K562 (cell line): ENCODE results near the gene UBE2QL1.

ENCODE experiments used
- JUN ChIP-seq, 2 experiments: sonication (generic) in 1 of 2; formaldehyde crosslinking in 1 of 2; IDR thresholded peaks; 2 replicates each; pipeline versions ENCODE4 v1.6.1 to v1.8.0; 2012 to 2022; ENCODE audit warnings: borderline replicate concordance in 2 of 2, mild to moderate bottlenecking in 2 of 2, improper control_type of control experiment in 1 of 2, low read depth in 1 of 2, low read length in 1 of 2, missing genetic modification reagents in 1 of 2
- ZNF3 ChIP-seq: fragments of 250-450 bp; sonication (Bioruptor Pico); IDR thresholded peaks from 2 replicates; pipeline ENCODE4 v1.5.0; 2021; ENCODE audit warnings: mild to moderate bottlenecking, moderate library complexity
- ZNF398 ChIP-seq: fragments of 250-450 bp; sonication (Bioruptor Pico); IDR thresholded peaks from 2 replicates; pipeline ENCODE4 v1.8.0; 2021; ENCODE audit warnings: moderate library complexity, mild to moderate bottlenecking, inconsistent platforms
- TF ChIP-seq, protein P1 (sequence below), 3 experiments: IDR thresholded peaks in 2 of 3; conservative IDR thresholded peaks in 1 of 3; 2 replicates each; pipeline ENCODE4 v1.5.1; 2011 to 2012; ENCODE audit warnings: low read length in 3 of 3, mild to moderate bottlenecking in 3 of 3, control low read depth in 2 of 3, improper control_type of control experiment in 1 of 3, inconsistent platforms in 1 of 3, low read depth in 1 of 3, mixed read lengths in 1 of 3, moderate library complexity in 1 of 3; ENCODE audit not compliant: insufficient read depth in 2 of 3
- TF ChIP-seq, protein P2 (sequence below): sonication (generic); formaldehyde crosslinking; IDR thresholded peaks from 2 replicates; pipeline ENCODE4 v1.8.0; 2022; ENCODE audit warnings: mild to moderate bottlenecking, missing genetic modification reagents

- TF ChIP-seq JUN (IDR thresholded peaks at IDR 0.05; ENCODE audit: borderline replicate concordance, low read depth, low read length) (no peak), JUN (CRISPR knock-in tag; IDR thresholded peaks at IDR 0.05; ENCODE audit: borderline replicate concordance) (no peak), ZNF3 (no peak), ZNF398 (no peak)
- TF ChIP-seq, protein P1, sequence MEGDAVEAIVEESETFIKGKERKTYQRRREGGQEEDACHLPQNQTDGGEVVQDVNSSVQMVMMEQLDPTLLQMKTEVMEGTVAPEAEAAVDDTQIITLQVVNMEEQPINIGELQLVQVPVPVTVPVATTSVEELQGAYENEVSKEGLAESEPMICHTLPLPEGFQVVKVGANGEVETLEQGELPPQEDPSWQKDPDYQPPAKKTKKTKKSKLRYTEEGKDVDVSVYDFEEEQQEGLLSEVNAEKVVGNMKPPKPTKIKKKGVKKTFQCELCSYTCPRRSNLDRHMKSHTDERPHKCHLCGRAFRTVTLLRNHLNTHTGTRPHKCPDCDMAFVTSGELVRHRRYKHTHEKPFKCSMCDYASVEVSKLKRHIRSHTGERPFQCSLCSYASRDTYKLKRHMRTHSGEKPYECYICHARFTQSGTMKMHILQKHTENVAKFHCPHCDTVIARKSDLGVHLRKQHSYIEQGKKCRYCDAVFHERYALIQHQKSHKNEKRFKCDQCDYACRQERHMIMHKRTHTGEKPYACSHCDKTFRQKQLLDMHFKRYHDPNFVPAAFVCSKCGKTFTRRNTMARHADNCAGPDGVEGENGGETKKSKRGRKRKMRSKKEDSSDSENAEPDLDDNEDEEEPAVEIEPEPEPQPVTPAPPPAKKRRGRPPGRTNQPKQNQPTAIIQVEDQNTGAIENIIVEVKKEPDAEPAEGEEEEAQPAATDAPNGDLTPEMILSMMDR (IDR thresholded peaks at IDR 0.05 in 2 of 3, conservative IDR thresholded peaks at IDR 0.05 in 1 of 3; ENCODE audit: insufficient read depth in 2 of 3, low read depth in 1 of 3, low read length in 3 of 3) = no peak
- TF ChIP-seq, protein P2, sequence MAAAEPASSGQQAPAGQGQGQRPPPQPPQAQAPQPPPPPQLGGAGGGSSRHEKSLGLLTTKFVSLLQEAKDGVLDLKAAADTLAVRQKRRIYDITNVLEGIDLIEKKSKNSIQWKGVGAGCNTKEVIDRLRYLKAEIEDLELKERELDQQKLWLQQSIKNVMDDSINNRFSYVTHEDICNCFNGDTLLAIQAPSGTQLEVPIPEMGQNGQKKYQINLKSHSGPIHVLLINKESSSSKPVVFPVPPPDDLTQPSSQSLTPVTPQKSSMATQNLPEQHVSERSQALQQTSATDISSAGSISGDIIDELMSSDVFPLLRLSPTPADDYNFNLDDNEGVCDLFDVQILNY (CRISPR knock-in tag) = no peak
Observed at GRCh38 chr5:6475626-6476312, 27.1 kb downstream of the UBE2QL1 start.
